ENCODE data around the gene CBR1.
"Not testable (repeated sequence)": the region's sequence is repeated elsewhere in the genome, so short reads cannot be mapped to it uniquely, and the experiment has no call there.

Gene CBR1

DNA sequence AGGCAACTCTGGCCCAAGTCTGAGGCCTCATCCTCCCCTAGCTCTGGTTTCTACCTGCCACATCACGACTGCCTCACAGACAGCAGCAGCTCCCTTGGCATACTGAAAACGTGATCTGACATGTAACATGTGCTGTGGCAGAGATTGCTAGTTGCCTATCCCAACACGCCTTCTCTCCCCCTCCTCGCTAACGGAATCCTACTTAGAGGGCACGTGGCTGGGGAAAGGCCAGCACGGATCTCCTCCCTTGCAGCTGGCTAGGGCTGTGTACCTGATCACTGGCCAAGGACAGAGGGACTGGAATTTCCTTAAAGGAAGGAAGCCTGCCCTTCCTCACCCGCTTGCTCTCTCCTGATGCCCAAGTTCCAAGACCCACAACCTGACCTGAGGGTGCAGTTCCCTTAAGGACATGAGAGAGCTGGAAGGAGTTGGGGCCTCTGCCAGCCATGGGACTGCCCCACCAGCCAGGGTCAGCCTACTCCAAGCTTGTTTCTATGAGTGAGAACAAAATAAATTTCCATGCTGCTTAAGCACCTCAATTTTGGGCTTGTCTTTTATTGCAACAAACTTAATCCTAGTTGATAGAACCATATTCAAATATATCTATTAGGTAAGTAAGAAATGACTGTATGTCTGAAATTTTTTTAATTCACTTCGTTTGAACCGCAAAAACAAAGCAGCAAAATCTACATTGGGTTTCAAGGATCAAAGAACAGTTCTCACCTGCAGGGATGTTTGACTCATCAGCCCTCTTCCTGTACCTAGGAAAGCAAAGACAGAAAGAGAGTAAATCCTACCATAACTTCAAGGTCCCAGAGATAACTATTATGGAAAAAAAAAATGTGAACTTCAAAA, 16.7 kb upstream of the CBR1 start:
- no peak for DNase-seq

DNA sequence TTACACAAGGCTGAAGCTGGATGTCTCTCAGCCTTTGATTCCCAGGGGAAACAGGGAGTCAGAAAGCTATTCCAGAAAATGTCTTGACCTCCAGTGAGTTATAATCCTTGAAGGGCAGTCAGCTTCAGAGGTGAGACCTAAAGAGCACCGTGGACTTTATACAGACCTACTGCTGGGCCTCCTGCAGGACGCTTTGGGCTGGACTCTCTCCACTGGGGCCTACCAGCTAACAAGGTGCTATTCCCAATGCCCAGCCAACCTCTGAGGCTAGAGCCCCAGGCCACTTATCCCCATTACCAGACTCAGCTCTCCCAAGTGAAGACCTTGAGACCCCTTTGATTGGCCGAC, 16.1 kb upstream of the CBR1 start:
- no peak for DNase-seq

DNA sequence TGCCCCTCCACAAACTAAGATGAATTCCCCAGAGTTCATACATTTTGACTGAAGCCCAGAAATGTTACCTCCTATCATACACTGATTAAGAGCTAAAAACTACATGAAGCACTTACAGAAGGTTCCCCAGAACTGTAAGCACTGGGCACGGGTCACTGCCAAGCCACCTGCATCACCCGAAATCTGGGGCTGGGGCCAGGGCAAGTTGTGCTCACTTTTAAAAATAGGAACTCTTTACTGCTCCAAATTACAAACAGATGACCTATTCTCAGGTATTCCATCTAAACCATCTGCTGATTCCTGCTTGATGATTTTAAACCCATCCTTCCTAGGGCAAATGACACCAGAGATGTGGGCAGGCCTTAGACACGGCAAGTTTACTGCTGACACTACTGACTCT, 14.3 kb upstream of the CBR1 start:
- no peak for DNase-seq

DNA sequence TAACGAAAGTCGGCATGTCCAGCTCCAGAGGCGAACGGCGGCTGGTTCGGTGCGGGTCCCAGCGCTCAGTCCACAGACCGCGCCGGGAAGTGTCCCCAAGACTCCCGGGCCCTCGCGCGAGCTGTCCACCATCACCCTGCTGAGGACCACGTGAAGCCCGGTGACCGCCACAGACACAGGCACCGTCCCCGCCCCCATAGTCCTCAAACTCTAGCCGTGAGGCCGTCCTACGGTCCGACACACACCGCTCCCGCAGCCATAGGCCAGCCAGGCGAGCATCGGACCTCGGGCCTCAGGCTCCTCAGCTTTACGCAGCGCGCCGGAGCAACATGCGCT, 10.0 kb upstream of the CBR1 start:
- peak; percentile 35 for DNase-seq

DNA sequence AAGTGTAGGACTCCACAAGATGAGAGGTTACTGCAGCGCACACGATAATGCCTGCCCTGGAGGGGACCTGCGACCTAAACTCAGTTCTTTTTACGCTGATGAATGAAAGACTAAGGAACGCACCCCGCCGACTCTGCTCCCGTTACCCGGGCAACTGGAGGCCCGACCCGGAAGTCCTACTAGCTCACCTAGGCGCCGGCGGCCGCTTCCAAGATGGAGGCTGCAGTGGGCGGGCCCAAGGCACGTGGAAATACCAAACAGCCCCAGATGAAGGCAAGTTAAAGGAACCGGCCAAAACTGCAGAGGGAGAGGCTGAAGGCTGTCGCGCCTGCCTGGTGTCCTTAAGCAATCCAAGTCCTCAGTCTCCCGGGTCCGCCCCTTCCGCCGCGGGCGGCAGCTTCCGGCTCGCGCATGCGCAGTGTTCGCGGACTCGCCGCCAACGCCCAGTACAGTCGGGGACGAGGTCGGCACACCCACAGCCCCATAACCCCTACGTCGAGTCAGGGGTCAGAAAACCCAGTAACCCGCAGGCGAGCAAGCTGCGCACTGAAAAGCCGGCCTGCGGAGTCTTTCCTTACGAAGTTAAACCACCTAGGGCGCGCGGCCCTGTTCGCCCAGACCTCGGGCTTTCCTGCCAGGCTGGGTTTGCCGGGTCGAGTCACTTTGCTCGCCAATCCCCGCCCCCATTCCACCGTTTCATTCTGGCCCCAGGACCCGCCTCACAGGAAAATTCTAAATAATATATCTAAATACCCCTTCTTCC, 9.5 kb upstream of the CBR1 start, which contains the start of gene SETD4:
TSS of gene SETD4 (minus strand) at position 368 of the 763 bp plus-strand sequence. CDS start 1,638 bp downstream, outside the sequence.
- DNase-seq, result peak; percentile 95

DNA sequence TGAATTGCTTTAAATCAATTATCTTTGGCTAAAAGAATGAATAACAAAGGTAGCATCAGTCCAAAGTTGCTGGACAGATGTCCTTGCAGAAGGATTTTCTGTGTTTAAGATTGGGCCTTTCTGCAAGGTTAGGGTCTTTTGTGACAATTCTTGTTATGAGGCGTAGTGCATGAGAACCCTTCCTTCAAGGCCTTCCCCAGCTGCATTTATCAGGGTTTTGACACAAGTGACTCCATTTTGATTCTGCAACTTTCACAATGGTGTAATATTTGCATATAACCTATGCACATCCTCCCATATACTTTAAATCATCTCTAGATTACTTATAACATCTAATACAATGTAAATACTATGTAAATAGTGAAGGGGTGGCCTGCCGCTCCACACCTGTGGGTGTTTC, 8.4 kb upstream of the CBR1 start:
- DNase-seq, result no peak

DNA sequence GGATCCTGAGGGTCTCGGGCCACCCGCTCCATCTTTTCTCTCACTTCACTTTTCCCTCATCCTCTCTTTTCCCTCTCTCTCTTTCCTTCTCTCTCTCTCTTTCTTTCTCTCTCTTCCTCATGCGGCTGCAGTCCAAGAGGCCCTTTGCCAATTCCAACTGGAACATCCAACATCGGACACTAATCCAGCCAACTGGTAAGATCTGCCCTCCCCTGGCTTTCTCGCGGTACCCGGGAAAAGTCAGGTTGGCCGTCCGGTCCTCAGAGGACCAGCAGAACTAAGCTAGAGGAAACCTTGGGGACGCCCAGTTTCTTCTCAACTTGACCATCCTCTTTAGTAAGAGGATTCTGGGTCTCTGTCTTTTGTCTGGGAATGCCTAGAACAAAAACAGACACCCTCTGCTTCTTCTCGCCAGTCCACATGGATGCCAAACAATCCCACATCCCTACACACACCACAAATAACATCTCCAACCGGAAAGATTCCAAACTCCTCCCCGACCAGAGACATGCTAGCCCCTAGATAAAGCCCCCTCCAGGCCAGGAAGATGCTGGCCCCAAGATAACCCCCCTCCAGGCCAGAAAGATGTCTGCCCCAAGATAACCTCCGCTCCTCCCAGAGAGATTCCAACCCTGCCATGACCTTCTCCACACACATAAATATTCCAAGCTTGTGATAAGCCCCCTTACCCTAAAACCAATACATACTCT, 6.3 kb upstream of the CBR1 start:
- DNase-seq, result no peak

DNA sequence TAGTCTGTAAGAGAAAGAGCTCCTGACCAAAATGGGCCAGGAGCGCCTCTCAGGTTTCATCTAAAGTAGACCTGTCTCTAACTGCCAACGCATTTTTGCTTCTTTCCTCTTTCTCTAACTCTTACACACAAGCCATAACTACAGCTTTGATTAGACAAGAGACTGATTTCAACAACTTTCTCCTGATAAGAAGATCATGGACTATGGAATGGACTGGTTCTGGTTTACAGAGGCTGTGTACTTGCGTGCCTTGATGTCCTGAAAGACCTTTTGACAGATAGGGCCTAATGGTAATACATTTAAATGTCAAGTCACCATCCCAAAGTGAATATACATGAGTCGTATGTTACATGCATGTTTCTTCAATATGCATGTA, 5.8 kb upstream of the CBR1 start:
- no peak for DNase-seq

DNA sequence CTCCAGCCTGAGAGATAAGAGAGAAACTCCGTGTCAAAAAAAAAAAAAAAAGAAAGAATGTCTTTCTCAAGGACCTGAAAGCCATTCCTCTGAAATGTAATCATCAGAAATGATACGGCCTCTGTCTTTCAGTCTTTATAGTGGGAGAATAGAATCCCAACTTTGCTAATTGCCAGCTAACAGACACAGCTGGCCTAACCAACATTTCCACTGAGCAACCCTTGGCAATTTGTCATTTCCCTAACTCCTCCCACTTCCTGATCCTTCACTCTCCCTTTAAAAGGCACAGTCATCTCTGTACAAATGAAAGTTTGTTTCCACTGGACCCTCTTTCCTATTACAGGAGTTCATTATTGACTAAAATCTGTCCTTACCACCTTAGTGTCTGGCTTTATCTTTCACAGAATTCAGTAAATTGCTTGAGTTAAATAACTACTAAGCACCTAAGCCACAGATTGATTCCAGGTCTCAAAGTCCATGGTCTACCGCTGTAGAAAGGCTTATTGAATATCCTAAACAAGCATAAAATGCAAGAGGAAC, 4.3 kb upstream of the CBR1 start:
- DNase-seq, result no peak

DNA sequence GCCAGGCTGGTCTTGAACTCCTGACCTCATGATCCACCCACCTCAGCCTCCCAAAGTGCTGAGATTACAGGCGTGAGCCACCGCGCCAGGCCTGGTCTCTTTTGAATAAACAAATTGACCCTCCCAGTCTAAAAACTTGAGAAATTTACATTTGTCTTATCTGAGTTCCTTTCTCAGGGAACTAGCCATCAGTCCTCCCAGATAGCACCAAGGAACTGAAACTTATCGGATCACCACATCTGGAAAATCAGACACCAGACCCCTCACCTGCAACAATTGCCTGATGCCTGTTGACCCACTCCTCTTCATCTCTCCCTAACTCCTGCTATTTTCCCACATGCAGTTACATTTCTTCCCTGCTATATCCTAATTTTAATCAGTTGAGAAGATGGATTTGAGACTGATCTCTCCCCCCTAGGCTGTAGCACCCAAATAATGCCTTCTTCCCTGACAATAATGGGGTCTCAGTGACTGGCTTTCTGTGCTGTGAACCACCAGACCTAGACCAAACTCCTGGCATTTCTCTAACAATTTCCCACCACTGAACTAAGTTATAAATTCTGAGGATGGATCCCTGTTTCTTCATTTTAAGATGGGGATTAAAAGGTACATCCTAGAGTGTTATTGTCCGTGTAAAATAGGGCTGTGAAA, 951 bp upstream of the CBR1 start:
- DNase-seq, result no peak

DNA sequence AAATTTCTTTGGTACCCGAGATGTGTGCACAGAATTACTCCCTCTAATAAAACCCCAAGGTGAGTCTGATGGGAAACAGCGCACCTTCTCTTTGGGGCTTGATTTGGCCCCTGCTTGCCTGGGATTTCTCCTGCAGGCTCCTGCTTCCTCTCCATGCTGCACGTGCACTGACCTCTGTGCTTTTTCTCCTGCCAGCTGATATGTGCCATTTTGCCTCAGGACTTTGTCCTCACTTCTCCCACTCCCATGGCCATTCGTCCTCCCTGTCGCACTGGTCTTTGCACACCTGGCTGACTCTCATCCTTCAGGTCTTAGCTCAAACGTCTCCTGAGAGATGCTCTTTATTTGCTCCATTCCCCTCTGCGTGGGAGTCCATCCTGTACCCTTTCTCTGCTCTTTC, 1.2 kb downstream of the CBR1 start:
- DNase-seq, result no peak

DNA sequence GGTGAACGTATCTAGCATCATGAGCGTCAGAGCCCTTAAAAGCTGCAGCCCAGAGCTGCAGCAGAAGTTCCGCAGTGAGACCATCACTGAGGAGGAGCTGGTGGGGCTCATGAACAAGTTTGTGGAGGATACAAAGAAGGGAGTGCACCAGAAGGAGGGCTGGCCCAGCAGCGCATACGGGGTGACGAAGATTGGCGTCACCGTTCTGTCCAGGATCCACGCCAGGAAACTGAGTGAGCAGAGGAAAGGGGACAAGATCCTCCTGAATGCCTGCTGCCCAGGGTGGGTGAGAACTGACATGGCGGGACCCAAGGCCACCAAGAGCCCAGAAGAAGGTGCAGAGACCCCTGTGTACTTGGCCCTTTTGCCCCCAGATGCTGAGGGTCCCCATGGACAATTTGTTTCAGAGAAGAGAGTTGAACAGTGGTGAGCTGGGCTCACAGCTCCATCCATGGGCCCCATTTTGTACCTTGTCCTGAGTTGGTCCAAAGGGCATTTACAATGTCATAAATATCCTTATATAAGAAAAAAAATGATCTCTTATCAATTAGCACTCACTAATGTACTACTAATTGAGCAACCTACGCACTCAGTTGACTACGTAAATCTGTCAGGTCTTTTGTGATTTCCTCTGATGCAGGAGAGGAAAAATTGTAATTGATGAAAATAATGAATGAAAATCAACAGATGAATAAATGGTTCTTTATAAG, 2.8 kb downstream of the CBR1 start:
- DNase-seq, result no peak

DNA sequence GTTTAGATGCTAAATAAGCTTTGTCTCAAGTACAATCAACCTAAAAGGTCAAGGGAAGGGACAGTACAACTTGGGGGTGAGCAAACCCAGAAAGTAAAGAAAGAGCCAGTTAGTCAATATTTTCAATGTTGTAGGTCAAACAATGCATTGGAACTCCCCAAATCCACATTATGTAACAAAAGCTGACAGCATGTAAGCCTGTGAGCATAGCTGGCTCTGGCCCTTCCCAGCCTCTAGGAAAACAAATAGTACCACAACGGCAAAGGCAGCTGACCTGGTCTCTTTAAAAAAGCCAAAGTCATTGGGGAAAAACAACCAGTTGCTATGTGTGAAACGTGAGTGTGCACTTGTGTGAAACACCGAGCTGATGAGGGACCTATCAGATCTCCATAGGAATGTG, 3.4 kb downstream of the CBR1 start:
- no peak for DNase-seq

DNA sequence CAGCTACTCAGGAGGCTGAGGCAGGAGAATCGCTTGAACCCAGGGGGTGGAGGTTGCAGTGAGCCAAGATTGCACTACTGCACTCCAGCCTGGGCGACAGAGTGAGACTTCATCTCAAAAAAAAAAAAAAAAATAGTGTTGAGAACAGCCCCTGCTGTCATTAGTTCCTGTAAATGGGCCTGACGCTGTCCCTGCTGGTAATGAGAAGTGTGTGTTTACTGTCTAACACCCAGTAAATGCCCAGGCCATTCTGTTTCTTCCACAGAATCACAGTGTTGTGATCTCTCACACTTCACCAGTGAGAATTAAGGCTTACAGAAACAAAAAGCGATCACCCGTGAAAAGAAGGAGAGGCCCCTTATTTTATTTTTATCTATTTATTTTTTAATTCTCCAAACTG, 4.1 kb downstream of the CBR1 start:
- DNase-seq, result not testable (repeated sequence)

DNA sequence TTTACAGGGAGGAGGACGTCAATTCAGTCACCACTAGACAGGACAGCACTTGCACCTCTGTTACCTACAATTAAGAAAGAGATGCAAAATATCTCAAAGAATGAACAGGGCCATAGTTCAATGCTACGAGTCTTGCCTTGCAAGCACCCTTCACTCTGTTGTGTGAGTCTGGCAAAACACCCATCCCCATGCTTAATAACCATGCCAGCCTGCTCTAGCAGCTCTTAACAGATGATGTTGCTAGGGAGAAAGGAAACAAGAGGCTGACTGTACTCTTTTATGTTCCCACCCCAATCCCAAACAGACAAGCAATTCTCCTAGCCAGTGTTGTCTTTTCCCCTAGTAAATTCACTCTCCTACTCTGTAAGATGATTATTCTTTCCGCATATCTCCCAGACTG, 5.3 kb downstream of the CBR1 start:
- DNase-seq, result no peak

DNA sequence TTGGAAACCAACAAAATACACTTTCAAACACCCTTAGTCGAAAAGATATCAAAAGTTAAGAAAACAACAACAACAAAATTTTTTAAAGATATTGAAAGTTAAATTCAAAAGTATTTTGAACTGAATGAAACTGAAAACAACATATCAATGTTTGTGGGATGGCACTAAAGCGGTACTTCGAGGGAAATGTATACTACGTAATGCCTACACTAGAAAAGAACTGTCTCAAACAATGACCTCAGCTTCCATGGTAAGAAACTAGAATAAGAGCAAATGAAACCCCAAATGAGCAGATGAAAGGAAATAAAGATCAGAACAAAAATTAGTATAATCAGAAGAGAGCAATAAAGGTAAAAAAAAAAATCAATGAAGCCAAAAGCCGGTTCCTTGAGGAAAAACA, 6.1 kb downstream of the CBR1 start:
- DNase-seq, result no peak

DNA sequence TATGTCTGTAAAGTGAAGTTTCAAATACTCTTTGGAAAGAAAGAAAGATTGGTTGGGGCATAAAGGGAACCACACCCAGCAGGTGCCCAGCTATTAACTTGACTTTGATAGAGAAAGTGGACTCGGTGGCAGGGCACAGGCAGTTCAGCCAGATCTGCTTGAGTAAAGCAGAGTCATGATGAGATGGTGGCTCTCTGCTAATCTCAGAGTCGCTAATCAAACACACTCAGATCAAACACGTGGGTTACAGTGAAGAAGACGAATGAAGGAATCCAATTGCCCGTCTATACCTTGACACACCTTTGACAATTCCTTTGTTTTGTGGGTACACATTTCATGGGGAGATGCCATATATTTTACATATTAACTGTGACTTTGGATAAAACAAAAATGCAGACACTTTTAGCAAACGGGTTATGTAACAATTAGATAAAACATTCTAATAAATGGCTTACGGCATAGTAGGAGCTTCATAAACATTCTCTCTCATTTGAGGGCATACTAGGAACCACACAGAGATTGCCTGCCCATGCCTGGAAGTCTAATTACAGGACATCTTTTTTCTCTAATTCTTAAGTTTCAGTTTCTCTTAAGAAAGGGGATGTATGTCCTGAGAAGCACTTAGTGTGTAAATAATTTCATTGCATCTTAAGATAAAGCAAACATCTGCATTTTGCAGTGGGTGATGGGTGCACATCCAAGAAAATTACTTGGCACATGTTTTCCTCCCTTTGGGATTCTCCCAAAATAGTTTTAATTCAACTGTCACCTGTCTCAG, 7.2 kb downstream of the CBR1 start:
- DNase-seq, result no peak

DNA sequence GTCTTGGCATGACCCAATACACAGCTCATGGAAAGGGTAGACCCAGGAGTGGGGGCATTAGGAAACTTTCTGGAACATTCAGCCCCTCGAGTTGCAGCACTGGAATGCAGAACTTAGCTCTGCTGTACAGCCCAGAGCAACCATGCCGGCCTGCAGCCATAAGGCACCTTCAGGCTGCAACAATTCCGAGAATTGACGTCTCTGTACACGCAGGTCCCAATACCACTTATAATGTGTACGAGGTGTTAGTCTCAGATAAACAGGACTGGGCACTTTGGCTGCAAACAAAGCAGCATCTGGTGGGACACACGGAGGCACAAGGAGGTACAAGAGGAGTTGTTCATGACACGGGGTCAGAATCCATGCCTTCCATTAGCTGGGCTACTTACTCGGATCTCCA, 7.9 kb downstream of the CBR1 start:
- no peak for DNase-seq

DNA sequence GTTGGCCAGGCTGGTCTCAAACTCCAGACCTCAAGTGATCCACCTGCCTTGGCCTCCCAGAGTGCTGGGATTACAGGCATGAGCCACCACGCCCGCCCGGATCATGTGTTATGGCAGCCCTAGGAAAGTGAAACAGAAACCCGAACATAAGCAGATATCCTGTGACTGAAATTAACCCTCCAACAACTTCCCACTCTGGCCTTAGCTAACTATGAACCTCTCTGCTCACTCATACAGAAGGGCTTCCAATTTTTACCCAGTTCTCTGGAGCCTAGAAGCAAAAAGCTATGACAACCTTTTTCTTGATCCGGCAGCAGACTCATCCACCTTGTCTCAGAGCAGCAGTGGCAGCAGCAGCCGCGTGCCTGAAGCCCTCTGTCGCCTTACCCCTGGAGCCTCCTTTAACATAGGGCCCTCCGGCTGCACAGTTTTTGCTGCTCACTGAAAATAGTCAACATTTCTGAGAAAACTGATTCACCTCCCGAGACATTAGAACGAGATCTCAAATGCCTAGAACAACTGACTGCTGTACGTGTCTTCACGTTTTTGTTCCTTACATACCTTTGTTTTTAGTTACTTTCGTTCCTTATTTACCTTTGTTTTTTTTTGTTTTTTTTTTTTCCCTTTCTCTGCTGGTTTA, 9.3 kb downstream of the CBR1 start:
- DNase-seq, result no peak

DNA sequence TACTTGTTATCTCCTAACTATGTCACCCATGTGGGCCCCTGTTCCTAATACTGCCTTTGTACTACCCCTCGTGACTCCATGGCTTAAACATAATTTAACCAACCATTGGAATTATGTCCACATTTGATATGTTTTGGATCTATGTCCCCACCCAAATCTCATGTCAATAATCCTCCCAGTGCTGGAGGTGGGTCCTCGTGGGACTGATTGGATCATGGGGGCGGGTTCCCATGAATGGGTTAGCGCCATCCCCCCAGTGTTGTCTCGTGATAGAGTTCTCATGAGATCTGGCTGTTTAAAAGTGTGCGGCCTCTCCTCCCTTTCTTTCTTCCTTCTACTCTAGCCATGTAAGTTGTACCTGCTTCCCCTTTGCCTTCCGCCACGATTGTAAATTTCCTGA, 9.8 kb downstream of the CBR1 start:
- no peak for DNase-seq

DNA sequence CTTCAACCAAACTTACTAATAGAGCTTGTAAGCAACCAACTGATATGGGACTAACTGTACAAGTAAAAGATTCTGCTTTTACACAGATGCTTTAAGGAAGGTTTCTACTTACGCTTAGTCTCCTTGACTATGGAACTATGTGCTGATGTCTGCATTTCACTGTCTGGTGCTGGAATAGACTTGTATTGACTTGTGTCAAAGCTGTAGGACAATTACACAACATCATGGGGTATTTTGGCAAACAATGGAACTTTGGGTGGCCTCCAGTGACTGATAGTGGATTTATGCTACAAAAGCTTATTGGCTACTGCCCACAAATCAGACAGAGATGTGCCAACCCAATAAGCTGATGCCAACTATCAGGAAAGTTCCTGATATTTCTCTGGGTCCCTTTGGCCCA, 10.6 kb downstream of the CBR1 start:
- DNase-seq, result no peak

All from NCI-H510A (cell line).